Stimulated activated CD8-positive, alpha-beta memory T cell treated with anti-CD3 and anti-CD28 coated beads, Interleukin-7, amount 100 ng/mL, for 24 hours (primary cell): ENCODE data around the gene PUM2.
A peak's percentile ranks its signal among the peaks of the same experiment; 100 is the strongest.
"Not testable (repeated sequence)": the region's sequence is repeated elsewhere in the genome, so short reads cannot be mapped to it uniquely, and the experiment has no call there.

ENCODE experiments used
- DNase-seq: peaks from one replicate; pipeline ENCODE4 v3.0.0-alpha.2; 2020; ENCODE audit warnings: low read depth

The PUM2 gene

GRCh38 chr2:20371323-20372025, 20.8 kb upstream of the PUM2 start:
- DNase-seq = no peak

- DNase-seq = no peak
Measured at GRCh38 chr2:20370191-20370590, 19.5 kb upstream of the PUM2 start.

- DNase-seq = no peak
Measured at GRCh38 chr2:20369366-20369765, 18.7 kb upstream of the PUM2 start.

GRCh38 chr2:20368706-20369105, 18.1 kb upstream of the PUM2 start:
- no peak for DNase-seq

- not testable (repeated sequence) for DNase-seq
Measured at GRCh38 chr2:20367929-20368328, 17.3 kb upstream of the PUM2 start.

GRCh38 chr2:20366672-20367116, 16.1 kb upstream of the PUM2 start:
- DNase-seq = no peak

- DNase-seq = no peak
Measured at GRCh38 chr2:20365249-20365817, 14.7 kb upstream of the PUM2 start.

- DNase-seq = no peak
Measured at GRCh38 chr2:20363578-20363977, 12.9 kb upstream of the PUM2 start.

- DNase-seq = no peak
Measured at GRCh38 chr2:20362701-20363435, 12.2 kb upstream of the PUM2 start.

GRCh38 chr2:20361893-20362292, 11.2 kb upstream of the PUM2 start:
- no peak for DNase-seq

GRCh38 chr2:20359096-20359495, 8.5 kb upstream of the PUM2 start:
- DNase-seq = no peak

- no peak for DNase-seq
Measured at GRCh38 chr2:20357638-20358389, 7.2 kb upstream of the PUM2 start.

- no peak for DNase-seq
Measured at GRCh38 chr2:20356042-20356441, 5.4 kb upstream of the PUM2 start.

GRCh38 chr2:20355131-20355530, 4.5 kb upstream of the PUM2 start:
- DNase-seq = no peak

- no peak for DNase-seq
Measured at GRCh38 chr2:20353241-20353992, 2.8 kb upstream of the PUM2 start.

GRCh38 chr2:20352581-20353216, 2.1 kb upstream of the PUM2 start:
- DNase-seq = no peak

- DNase-seq = no peak
Measured at GRCh38 chr2:20352230-20352578, 1.6 kb upstream of the PUM2 start.

- no peak for DNase-seq
Measured at GRCh38 chr2:20351555-20352229, 1.0 kb upstream of the PUM2 start.

- DNase-seq = peak; percentile 41
Measured at GRCh38 chr2:20350041-20350712, 467 bp downstream of the PUM2 start.

GRCh38 chr2:20349513-20349921, 1.1 kb downstream of the PUM2 start:
- DNase-seq = no peak
